Measurements from ENCODE around the gene DONSON. TPM values are rescaled to one million over a fixed set of nuclear protein-coding genes. Genes with fewer than 3 reads are reported as not detected.
A peak's percentile ranks its signal among the peaks of the same experiment; 100 is the strongest.

Gene DONSON
- total and polyA plus RNA-seq, 2 of the 13 experiments (the other 11 are each of a cell fraction or from before 2014, with no cell fraction given), result 35.4 to 63.6 TPM

- TF ChIP-seq CREB1 (IDR thresholded peaks at IDR 0.05) (peak; percentile 93), CREB1 (CRISPR knock-in tag; IDR thresholded peaks at IDR 0.05) (peak; percentile 68; the same call in 1 of the 2 replicates), ZNF101 (CRISPR knock-in tag; IDR thresholded peaks at IDR 0.05; ENCODE audit: borderline replicate concordance, low read depth) (no peak), ZNF12 (CRISPR knock-in tag; IDR thresholded peaks at IDR 0.05) (no peak), ZNF678 (CRISPR knock-in tag; IDR thresholded peaks at IDR 0.05) (no peak), ZBTB38 (CRISPR knock-in tag; IDR thresholded peaks at IDR 0.05) (peak; percentile 68; the same call in 1 of the 2 replicates), ATF7 (IDR thresholded peaks at IDR 0.05) (peak; percentile 98), ATF7 (CRISPR knock-in tag; IDR thresholded peaks at IDR 0.05) (no peak), HOXA3 (CRISPR knock-in tag; IDR thresholded peaks at IDR 0.05) (peak; percentile 87; the same call in 1 of the 2 replicates), ZHX1 (CRISPR knock-in tag; IDR thresholded peaks at IDR 0.05; ENCODE audit: low read depth) (0 out of 2 replicates have a peak, but pooled peaks have one; percentile 29), CREM (IDR thresholded peaks at IDR 0.05) (peak; percentile 45; the same call in 1 of the 2 replicates), CREM (CRISPR knock-in tag; IDR thresholded peaks at IDR 0.05) (no peak), ZBTB21 (CRISPR knock-in tag; IDR thresholded peaks at IDR 0.05) (peak; percentile 94), ZHX2 (IDR thresholded peaks at IDR 0.05; ENCODE audit: low read depth) (peak; percentile 67; the same call in 1 of the 2 replicates), ZHX2 (CRISPR knock-in tag; IDR thresholded peaks at IDR 0.05; ENCODE audit: borderline replicate concordance) (no peak), RBM22 (optimal IDR thresholded peaks at IDR 0.05; ENCODE audit: low read length) (peak; percentile 98), ZKSCAN1 (IDR thresholded peaks at IDR 0.05; ENCODE audit: low read length) (no peak), CEBPB (IDR thresholded peaks at IDR 0.05; ENCODE audit: borderline replicate concordance, low read depth, low read length) (peak; percentile 68; the same call in 1 of the 2 replicates), RBFOX2 (IDR thresholded peaks at IDR 0.05; ENCODE audit: low read depth, low read length) (0 out of 2 replicates have a peak, but pooled peaks have one; percentile 14), POLR2A (IDR thresholded peaks at IDR 0.05; ENCODE audit: insufficient read depth in 1 of 2, low read depth in 2 of 2, low read length in 2 of 2) (peak; percentile 33 to 61; a peak in 3 of 4 replicates), PAF1 (CRISPR knock-in tag; IDR thresholded peaks at IDR 0.05) (0 out of 2 replicates have a peak, but pooled peaks have one; percentile 29), POLR2G (IDR thresholded peaks at IDR 0.05; ENCODE audit: low read depth, low read length) (peak; percentile 36; the same call in 1 of the 2 replicates), ZC3H13 (CRISPR knock-in tag; IDR thresholded peaks at IDR 0.05) (0 out of 2 replicates have a peak, but pooled peaks have one; percentile 12)
These were observed 36.1 kb downstream of the DONSON start (continued) for GRCh38 chr21:33552093-33552998.
